Inflammatory macrophage treated with lipopolysaccharide for 4 hours (primary cell): ENCODE measurements around the gene PGF.
A peak's percentile ranks its signal among the peaks of the same experiment; 100 is the strongest.
"Not testable (repeated sequence)": the region's sequence is repeated elsewhere in the genome, so short reads cannot be mapped to it uniquely, and the experiment has no call there.

Experiments used
- DNase-seq: peaks from one replicate; pipeline ENCODE4 v3.0.0-alpha.2; 2020

PGF gene

GRCh38 chr14:74955229-74956026 lies at the start of gene PGF:
Gene PGF, minus strand, starts transcription at chr14:74955597. Its CDS starts 355 bp downstream, at chr14:74955242.
- peak; percentile 50 for DNase-seq

- peak; percentile 6 for DNase-seq
Measured at GRCh38 chr14:75003250-75004027, 48.0 kb upstream of the PGF start.

GRCh38 chr14:75002392-75003249 lies 47.2 kb upstream of the PGF start, which contains the start of gene EIF2B2:
Gene EIF2B2, plus strand, starts transcription at chr14:75002921. Its CDS starts 70 bp downstream, at chr14:75002991.
- peak; percentile 96 for DNase-seq

- no peak for DNase-seq
Measured at GRCh38 chr14:75001899-75002298, 46.5 kb upstream of the PGF start.

- DNase-seq, result no peak
Measured at GRCh38 chr14:75001261-75001660, 45.9 kb upstream of the PGF start.

- not testable (repeated sequence) for DNase-seq
Measured at GRCh38 chr14:74995781-74996180, 40.4 kb upstream of the PGF start.

- DNase-seq, result not testable (repeated sequence)
Measured at GRCh38 chr14:74994182-74994581, 38.8 kb upstream of the PGF start.

- no peak for DNase-seq
Measured at GRCh38 chr14:74988993-74989392, 33.6 kb upstream of the PGF start.

- no peak for DNase-seq
Measured at GRCh38 chr14:74988131-74988530, 32.7 kb upstream of the PGF start.

GRCh38 chr14:74985806-74986205 lies 30.4 kb upstream of the PGF start:
- no peak for DNase-seq

GRCh38 chr14:74985028-74985310 lies 29.6 kb upstream of the PGF start:
- no peak for DNase-seq

GRCh38 chr14:74984236-74985027 lies 29.0 kb upstream of the PGF start:
- DNase-seq, result no peak

- no peak for DNase-seq
Measured at GRCh38 chr14:74983343-74983742, 27.9 kb upstream of the PGF start.

- DNase-seq, result no peak
Measured at GRCh38 chr14:74982661-74983060, 27.3 kb upstream of the PGF start.

GRCh38 chr14:74981833-74982232 lies 26.4 kb upstream of the PGF start:
- DNase-seq, result no peak

- no peak for DNase-seq
Measured at GRCh38 chr14:74981462-74981782, 26.0 kb upstream of the PGF start.

- DNase-seq, result no peak
Measured at GRCh38 chr14:74980731-74981461, 25.5 kb upstream of the PGF start.

- DNase-seq, result no peak
Measured at GRCh38 chr14:74980398-74980730, 25.0 kb upstream of the PGF start.

GRCh38 chr14:74979442-74980397 lies 24.3 kb upstream of the PGF start:
- no peak for DNase-seq

- no peak for DNase-seq
Measured at GRCh38 chr14:74979029-74979428, 23.6 kb upstream of the PGF start.

- DNase-seq, result no peak
Measured at GRCh38 chr14:74978416-74978947, 23.1 kb upstream of the PGF start.
